Kidney epithelial cell (primary cell): ENCODE data around the gene PSMD6. TPM values are rescaled to one million over a fixed set of nuclear protein-coding genes. Genes with fewer than 3 reads are reported as not detected.

Source experiments
- DNase-seq: peaks from one replicate; pipeline ENCODE4 v3.0.0-alpha.2; 2010; ENCODE audit warnings: low read depth
- H3K27me3 ChIP-seq: 2 replicates; pipeline ENCODE4 v1.6.0; 2011; ENCODE audit warnings: low read length; ENCODE audit not compliant: control insufficient read depth, insufficient read depth
- H3K36me3 ChIP-seq: 2 replicates; pipeline ENCODE4 v1.5.1; 2011; ENCODE audit warnings: low read length; ENCODE audit not compliant: control insufficient read depth, insufficient read depth
- H3K4me3 ChIP-seq: 2 replicates; pipeline ENCODE4 v1.5.1; 2011; ENCODE audit warnings: low read depth, mild to moderate bottlenecking, control low read depth, low read length
- CTCF ChIP-seq: IDR thresholded peaks from 2 replicates; pipeline ENCODE4 v1.5.1; 2011; ENCODE audit warnings: mild to moderate bottlenecking, moderate library complexity, low read length, control low read depth, inconsistent platforms; ENCODE audit not compliant: insufficient read depth, poor library complexity, severe bottlenecking
- total RNA-seq: library from RNA; depleted of rRNA; stranded (reverse); fragments of >200 nt; gene quantifications from 2 replicates; pipeline ENCODE4 v1.2.3, GENCODE V29; 2015

The PSMD6 gene
- total RNA-seq, 1 donor from 2014 or later, result 97.4 TPM

GRCh38 chr3:63988943-63989342 lies 34.4 kb downstream of the PSMD6 start:
- Histone ChIP-seq H3K4me3 (no peak overlapping the region), H3K27me3 (no peaks in the 10 kb centered on the region), H3K36me3 (peaks cover 3% of the 10 kb centered on the region)
- no peak for TF ChIP-seq CTCF
- no peak for DNase-seq

- no peak overlapping the region for H3K4me3 ChIP-seq
- TF ChIP-seq CTCF, result no peak
- H3K36me3 ChIP-seq, result peaks cover 3% of the 10 kb centered on the region
- H3K27me3 ChIP-seq, result no peaks in the 10 kb centered on the region
- DNase-seq, result no peak
Measured at GRCh38 chr3:63986831-63987230, 36.5 kb downstream of the PSMD6 start.

- peak; percentile 6 for TF ChIP-seq CTCF
- no peak for DNase-seq
- peaks cover 3% of the 10 kb centered on the region for H3K36me3 ChIP-seq
Measured at GRCh38 chr3:63986146-63986545, 37.1 kb downstream of the PSMD6 start.

GRCh38 chr3:63984391-63984790 lies 38.9 kb downstream of the PSMD6 start:
- no peak for TF ChIP-seq CTCF
- no peak overlapping the region for H3K4me3 ChIP-seq
- no peaks in the 10 kb centered on the region for H3K36me3 ChIP-seq
- DNase-seq, result no peak
- H3K27me3 ChIP-seq, result no peaks in the 10 kb centered on the region

More at GRCh38 chr3:63986146-63986545, 37.1 kb downstream of the PSMD6 start:
- Histone ChIP-seq H3K27me3 (no peaks in the 10 kb centered on the region), H3K4me3 (no peak overlapping the region)

GRCh38 chr3:63981980-63982379 lies 41.3 kb downstream of the PSMD6 start:
- H3K4me3 ChIP-seq, result no peak overlapping the region
- TF ChIP-seq CTCF, result no peak
- H3K27me3 ChIP-seq, result no peaks in the 10 kb centered on the region
- DNase-seq, result no peak
- H3K36me3 ChIP-seq, result no peaks in the 10 kb centered on the region

DNA sequence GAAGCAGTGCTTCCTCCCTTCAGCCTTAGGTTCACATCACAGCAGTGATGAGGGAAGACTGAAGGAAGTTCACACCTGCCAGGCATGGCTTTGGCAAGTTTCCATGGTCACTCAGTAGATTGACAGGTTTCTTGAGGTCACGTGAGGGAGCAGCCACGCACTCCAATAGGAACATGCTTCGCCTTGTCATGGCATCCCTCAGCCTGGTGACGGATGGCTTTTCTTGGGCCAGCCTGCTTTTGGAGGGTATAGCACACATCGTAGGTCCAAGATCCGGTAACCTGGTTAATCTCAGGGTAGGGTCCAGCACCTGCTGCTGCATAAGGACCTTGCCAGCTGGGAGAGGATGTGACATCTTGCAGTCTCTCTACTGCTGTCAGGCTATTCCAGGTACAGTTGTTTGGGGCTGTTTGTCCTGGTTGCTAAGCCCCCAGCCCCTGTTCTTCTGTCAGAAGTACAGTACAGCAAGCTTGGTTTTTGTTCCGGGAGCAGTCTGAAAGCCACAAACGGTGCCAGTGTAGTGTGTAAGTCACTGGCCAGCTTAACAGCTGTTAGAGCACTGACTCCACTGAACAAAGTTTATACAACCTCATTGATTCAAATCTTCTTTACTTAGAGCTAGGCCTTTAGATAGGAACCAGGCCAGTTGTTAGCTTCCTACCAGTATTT lies 42.3 kb downstream of the PSMD6 start:
- Histone ChIP-seq H3K4me3 (no peak overlapping the region), H3K36me3 (no peaks in the 10 kb centered on the region), H3K27me3 (no peaks in the 10 kb centered on the region)
- TF ChIP-seq CTCF, result no peak
- no peak for DNase-seq
